ENCODE results near the gene ITGB7.
"Not testable (repeated sequence)": the region's sequence is repeated elsewhere in the genome, so short reads cannot be mapped to it uniquely, and the experiment has no call there.

ITGB7 gene

GRCh38 chr12:53173085-53173715, 33.9 kb downstream of the ITGB7 start:
- no peak for DNase-seq

GRCh38 chr12:53172352-53172751, 34.7 kb downstream of the ITGB7 start:
- peak; percentile 18 for DNase-seq

GRCh38 chr12:53171725-53172329, 35.2 kb downstream of the ITGB7 start:
- DNase-seq: no peak

- DNase-seq: no peak
These were observed 36.0 kb downstream of the ITGB7 start for GRCh38 chr12:53170876-53171724.

- no peak for DNase-seq
These were observed 36.8 kb downstream of the ITGB7 start for GRCh38 chr12:53170215-53170614.

- no peak for DNase-seq
These were observed 37.4 kb downstream of the ITGB7 start for GRCh38 chr12:53169644-53170043.

GRCh38 chr12:53166837-53167236, 40.2 kb downstream of the ITGB7 start:
- DNase-seq: no peak

GRCh38 chr12:53163008-53163407, 44.0 kb downstream of the ITGB7 start:
- DNase-seq: not testable (repeated sequence)

- DNase-seq: no peak
These were observed 45.7 kb downstream of the ITGB7 start for GRCh38 chr12:53161119-53161911.

- no peak for DNase-seq
These were observed 46.4 kb downstream of the ITGB7 start for GRCh38 chr12:53160673-53161072.

GRCh38 chr12:53160000-53160399, 47.1 kb downstream of the ITGB7 start:
- no peak for DNase-seq

- peak; percentile 63 for DNase-seq
These were observed 47.7 kb downstream of the ITGB7 start for GRCh38 chr12:53159195-53159839.

- no peak for DNase-seq
These were observed 54.7 kb downstream of the ITGB7 start for GRCh38 chr12:53152390-53152789.

GRCh38 chr12:53151039-53151438, 56.0 kb downstream of the ITGB7 start:
- DNase-seq: no peak

- DNase-seq: no peak
These were observed 59.4 kb downstream of the ITGB7 start for GRCh38 chr12:53147653-53148052.

GRCh38 chr12:53147181-53147580, 59.9 kb downstream of the ITGB7 start:
- DNase-seq: no peak

- DNase-seq: peak; percentile 71
These were observed 61.4 kb downstream of the ITGB7 start for GRCh38 chr12:53145383-53146260.

- DNase-seq: no peak
These were observed 63.7 kb downstream of the ITGB7 start for GRCh38 chr12:53143355-53143754.

Data from HCEC 1CT (cell line).